ENCODE measurements around the gene PRSS27.
A peak's percentile ranks its signal among the peaks of the same experiment; 100 is the strongest.
"Not testable (repeated sequence)": the region's sequence is repeated elsewhere in the genome, so short reads cannot be mapped to it uniquely, and the experiment has no call there.

PRSS27 gene

DNA sequence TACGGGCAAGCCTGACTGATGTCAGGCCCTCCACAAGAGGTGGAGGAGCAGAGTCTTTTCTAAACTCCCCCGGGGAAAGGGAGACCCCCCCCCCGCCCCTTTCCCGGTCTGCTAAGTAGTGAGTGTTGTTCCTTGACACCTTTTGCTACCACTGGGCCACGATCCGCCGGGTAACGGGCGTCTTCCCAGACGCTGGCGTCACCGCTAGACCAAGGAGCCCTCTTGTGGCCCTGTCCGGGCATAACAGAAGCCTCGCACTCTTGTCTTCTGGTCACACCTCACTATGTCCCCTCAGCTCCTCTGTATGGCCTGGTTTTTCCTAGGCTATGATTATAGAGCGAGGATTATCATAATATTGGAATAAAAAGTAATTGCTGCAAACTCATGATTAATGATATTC lies 50.0 kb downstream of the PRSS27 start:
- peak; percentile 63 for DNase-seq

DNA sequence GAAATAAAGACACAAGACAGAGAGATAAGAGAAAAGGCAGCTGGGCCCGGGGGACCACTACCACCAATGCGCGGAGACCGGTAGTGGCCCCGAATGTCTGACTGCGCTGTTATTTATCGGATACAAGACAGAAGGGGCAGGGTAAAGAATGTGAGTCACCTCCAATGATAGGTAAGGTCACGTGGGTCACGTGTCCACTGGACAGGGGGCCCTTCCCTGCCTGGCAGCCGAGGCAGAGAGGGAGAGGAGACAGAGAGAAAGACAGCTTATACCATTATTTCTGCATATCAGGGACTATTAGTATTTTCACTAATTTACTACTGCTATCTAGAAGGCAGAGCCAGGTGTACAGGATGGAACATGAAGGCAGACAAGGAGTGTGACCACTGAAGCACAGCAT lies 50.4 kb downstream of the PRSS27 start:
- not testable (repeated sequence) for DNase-seq

DNA sequence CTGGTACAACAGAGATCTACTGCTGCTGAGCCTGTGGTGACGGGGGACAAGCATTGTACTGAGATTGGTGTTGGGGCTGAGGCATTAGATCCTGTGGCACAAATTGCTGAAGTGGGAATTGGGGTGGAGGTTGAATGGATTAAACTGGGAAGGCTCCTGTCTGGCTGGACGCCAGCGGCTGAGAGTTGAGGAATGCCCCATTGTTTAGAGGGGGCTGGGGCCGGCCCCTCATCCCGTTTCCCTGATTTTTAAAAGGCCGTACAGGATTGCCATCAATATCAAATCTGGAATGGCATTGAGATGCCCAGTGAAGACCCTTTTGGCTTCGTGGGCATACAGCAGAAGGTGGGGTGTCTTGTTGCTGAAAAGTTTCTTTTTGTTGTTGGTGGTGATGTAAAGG lies 53.4 kb downstream of the PRSS27 start:
- DNase-seq = not testable (repeated sequence)

DNA sequence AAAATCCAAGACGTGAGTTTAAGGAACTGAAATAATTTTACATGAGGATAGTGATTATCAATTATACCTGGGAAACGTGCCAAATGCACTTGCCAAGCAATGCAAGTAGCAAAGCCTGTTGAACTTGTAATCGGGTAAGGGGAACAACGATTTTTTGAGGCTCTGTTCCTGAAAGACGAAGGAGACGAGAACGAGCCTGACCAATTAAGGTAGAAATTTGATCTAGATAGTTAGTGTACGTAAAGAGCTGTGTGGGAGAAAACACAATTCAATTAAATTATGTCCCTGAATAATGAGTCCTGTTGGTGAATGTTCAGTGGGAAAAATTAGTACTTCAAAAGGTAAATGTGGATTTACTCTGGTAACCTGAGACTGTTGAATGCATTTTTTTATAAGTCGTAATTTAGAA lies 55.4 kb downstream of the PRSS27 start:
- DNase-seq = no peak

DNA sequence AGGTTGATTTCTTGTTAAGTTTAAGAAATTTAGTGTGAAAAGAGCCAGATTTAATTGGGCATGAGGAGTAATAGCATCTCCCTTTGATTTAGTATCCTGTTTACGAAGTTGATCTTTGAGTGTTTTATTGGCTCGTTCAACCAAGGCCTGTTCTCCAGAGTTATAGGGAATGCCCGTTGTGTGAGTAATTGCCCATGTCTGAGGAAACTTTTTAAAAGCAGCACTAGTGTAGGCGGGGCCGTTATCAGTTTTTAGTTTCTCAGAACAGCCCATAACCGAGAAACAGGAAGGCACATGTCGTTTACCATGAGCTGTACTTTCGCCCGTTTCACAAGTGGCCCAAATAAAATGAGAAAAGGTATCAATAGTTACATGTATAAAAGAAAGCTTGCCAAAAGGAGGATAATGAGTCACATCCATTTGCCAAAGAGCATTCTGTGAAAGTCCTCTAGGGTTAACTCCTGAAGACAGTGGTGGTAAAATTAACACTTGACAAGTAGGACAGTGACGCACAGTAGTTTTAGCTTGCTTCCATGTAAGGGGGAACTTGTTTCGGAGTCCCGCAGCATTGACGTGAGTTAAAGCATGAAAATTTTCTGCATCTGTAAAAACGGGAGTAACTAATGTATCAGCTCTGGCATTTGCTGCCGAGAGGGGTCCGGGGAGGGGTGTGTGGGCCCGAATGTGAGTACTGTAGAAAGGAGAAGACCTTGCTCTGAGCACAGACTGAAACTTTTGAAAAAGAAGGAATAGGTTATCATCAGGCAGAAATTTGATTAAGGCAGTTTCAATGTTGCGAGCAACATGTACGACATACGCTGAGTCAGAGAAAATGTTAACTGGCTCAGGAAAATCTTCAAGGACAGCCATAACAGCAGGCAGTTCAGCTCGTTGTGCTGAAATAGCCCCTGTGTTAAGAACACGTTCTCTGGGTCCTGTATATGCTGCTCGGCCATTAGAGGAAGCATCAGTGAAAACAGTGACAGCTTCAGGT lies 56.2 kb downstream of the PRSS27 start:
- DNase-seq = no peak

Measured in activated CD4-positive, alpha-beta T cell treated with anti-CD3 and anti-CD28 coated beads, Interleukin-2, amount 50 U/mL, for 1 hour (primary cell).